ENCODE data around the gene TPPP2.

DNA sequence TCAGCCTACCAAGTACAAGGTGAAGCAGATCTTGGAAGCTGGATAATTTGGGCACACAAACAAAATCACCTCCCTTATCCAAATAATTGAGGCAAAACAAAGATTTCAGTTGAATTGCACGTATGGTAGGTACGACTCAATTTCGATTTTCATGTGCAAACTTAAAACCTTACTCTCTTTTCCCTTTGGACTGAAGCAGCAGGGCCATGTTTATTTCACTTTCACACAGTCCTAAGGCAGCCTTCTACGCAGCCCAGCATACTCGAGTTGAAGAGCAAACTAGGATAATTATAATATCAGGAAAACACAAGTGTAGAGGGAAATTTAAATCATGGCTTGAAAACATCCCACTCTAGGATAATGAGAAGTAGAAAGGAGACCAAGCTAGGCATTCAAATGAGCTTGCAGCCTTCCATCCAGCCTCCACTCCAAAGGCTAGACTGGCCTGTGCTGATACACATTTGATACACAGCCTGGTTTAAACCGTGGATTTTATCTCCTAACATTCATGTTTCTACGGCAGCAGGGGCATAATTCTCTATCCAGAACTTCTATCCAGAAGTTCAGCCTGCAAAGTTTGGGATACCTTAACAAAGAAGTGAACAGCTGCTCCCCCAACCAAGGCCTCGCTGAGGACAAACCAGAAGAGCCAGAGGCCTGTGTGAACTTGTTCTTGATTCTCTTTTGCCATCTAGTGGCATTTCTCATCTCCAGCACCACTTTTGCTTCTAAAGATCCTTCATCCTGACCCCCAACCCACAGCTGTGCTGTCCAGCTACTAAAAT is 9.8 kb downstream of the TPPP2 start:
- TF ChIP-seq POLR2A (IDR thresholded peaks at IDR 0.05), result no peak
- TF ChIP-seq, protein P1, sequence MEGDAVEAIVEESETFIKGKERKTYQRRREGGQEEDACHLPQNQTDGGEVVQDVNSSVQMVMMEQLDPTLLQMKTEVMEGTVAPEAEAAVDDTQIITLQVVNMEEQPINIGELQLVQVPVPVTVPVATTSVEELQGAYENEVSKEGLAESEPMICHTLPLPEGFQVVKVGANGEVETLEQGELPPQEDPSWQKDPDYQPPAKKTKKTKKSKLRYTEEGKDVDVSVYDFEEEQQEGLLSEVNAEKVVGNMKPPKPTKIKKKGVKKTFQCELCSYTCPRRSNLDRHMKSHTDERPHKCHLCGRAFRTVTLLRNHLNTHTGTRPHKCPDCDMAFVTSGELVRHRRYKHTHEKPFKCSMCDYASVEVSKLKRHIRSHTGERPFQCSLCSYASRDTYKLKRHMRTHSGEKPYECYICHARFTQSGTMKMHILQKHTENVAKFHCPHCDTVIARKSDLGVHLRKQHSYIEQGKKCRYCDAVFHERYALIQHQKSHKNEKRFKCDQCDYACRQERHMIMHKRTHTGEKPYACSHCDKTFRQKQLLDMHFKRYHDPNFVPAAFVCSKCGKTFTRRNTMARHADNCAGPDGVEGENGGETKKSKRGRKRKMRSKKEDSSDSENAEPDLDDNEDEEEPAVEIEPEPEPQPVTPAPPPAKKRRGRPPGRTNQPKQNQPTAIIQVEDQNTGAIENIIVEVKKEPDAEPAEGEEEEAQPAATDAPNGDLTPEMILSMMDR (IDR thresholded peaks at IDR 0.05), result peak in 6 of 7 experiments; percentile 51 to 89 (median 84)
